ENCODE data around the gene HSDL2.
"Not testable (repeated sequence)": the region's sequence is repeated elsewhere in the genome, so short reads cannot be mapped to it uniquely, and the experiment has no call there.

The HSDL2 gene

DNA sequence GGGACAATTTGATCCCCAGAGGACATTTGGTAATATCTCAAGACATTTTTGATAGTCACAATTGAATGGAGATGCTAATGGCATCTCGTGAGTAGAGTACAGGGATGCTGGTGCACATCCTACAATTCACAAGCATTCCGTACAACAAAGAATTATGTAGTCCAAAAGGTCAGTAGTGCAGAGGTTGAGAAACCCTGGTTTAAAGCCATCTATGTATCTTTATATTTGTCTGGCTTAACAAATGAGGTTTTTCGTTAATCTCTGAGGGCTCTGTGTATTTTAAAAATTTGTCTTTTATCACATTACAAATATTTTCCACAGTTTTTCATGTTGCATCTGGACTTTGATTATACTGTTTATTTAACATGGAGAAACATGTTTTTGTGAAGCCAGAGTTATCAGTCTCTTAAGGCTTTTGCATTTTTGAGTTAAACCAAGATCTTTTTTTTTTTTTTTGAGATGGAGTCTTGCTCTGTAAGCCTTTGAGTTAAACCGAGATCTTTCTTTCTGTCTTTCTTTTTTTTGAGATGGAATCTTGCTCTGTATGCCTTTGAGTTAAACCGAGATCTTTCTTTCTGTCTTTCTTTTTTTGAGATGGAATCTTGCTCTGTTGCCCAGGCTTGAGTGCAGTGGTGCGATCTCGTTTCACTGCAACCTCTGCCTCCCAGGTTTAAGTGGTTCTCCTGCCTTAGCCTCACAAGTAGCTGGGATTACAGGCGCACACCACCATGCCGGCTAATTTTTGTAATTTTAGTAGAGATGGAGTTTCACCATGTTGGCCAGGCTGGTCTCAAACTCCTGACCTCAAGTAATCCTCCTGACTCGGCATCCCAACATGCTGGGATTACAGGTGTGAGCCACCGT, 2.8 kb downstream of the HSDL2 start:
- Histone ChIP-seq H3K27me3 (ENCODE audit: control insufficient read depth, insufficient read depth, low read length) (no peaks in the 10 kb centered on the region), H3K36me3 (ENCODE audit: control insufficient read depth, insufficient read depth, low read length) (no peaks in the 10 kb centered on the region), H3K4me3 (ENCODE audit: low read length) (no peak overlapping the region), H3K4me1 (ENCODE audit: control insufficient read depth, insufficient read depth, low read length) (peaks cover 15% of the 10 kb centered on the region), H3K9me3 (ENCODE audit: control insufficient read depth, low read length) (no peaks in the 10 kb centered on the region), H3K9ac (ENCODE audit: low read length) (no peak overlapping the region)

DNA sequence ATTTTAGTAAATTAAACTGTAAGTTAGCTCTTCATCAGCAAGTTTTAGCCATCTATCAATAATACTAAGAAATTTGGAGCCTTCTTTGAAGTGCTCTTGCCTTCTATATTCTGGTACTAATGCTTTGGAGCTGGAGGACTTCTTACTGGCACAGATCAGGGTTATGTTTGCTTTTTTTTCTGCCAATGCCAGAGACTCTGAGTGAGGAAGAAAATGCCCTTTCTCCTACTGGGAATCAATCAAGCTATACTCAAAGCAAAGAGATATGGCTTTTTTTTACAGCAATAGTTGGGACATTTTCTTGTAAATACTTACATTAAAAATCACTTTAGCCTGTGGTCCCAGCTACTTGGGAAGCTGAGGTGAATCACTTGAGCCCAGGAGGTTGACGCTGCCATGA, 4.3 kb downstream of the HSDL2 start:
- Histone ChIP-seq H3K9me3 (ENCODE audit: control insufficient read depth, low read length) (no peaks in the 10 kb centered on the region), H3K4me1 (ENCODE audit: control insufficient read depth, insufficient read depth, low read length) (peaks cover 5% of the 10 kb centered on the region), H3K4me3 (ENCODE audit: low read length) (no peak overlapping the region), H3K36me3 (ENCODE audit: control insufficient read depth, insufficient read depth, low read length) (no peaks in the 10 kb centered on the region), H3K27me3 (ENCODE audit: control insufficient read depth, insufficient read depth, low read length) (no peaks in the 10 kb centered on the region), H3K9ac (ENCODE audit: low read length) (no peak overlapping the region)

DNA sequence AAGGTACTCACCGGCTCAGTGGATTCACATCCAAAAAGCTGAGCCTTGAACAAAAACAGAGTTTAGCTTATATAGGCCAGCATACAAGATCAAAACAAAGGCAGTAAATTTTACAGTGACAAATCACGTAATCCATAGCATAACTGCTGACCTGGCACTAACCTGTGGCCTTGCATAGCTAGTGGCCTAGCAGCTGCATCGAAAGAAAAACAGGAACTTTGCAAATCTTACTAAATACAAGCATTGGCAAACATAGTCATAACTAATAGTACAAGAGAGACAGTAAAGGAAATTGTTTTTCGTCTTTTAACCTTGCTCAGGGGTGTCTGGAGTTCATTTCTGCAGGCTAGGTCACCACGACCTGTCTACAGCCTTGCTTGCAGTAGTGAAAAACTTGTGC, 4.8 kb downstream of the HSDL2 start:
- Histone ChIP-seq H3K27me3 (ENCODE audit: control insufficient read depth, insufficient read depth, low read length) (no peaks in the 10 kb centered on the region), H3K4me3 (ENCODE audit: low read length) (no peak overlapping the region), H3K9ac (ENCODE audit: low read length) (no peak overlapping the region), H3K9me3 (ENCODE audit: control insufficient read depth, low read length) (no peaks in the 10 kb centered on the region), H3K4me1 (ENCODE audit: control insufficient read depth, insufficient read depth, low read length) (peaks cover 5% of the 10 kb centered on the region), H3K36me3 (ENCODE audit: control insufficient read depth, insufficient read depth, low read length) (no peaks in the 10 kb centered on the region)

DNA sequence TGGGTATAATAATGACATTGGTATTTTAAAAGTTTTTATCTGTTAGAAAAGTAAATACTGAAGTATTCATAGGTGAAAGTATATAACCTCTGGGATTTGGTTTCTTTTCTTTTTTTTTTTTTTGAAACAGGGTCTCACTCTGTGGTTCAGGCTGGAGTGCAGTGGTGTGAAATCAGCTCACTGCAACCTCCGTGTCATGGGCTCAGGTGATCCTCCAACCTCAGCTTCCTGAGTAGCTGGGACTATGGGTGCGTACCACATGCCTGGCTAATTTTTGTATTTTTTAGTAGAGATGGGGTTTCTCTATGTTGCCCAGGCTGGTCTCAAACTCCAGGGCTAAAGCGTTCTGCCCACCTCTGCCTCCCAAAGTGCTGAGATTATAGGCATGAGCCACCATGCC, 7.2 kb downstream of the HSDL2 start:
- Histone ChIP-seq H3K4me1 (ENCODE audit: control insufficient read depth, insufficient read depth, low read length) (peaks cover 5% of the 10 kb centered on the region), H3K4me3 (ENCODE audit: low read length) (no peak overlapping the region)

DNA sequence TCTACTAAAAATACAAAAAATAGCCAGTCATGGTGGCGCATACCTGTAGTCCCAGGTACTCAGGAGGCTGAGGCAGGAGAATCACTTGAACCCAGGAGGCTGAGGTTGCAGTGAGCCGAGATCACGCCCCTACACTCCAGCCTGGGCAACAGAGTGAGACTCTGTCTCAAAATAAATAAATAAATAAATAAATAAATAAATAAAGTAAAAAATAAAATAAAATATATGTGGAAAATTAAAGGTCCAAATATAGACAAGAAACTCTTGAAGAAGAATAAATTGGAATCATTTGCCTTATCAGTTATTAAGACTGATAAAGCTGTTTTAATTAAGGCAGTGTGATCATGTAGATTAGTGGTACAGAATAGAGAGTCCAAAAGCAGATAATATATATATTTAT, 10.0 kb downstream of the HSDL2 start:
- not testable (repeated sequence) for H3K4me3 ChIP-seq (ENCODE audit: low read length); H3K27me3 ChIP-seq (ENCODE audit: control insufficient read depth, insufficient read depth, low read length); H3K36me3 ChIP-seq (ENCODE audit: control insufficient read depth, insufficient read depth, low read length); H3K9me3 ChIP-seq (ENCODE audit: control insufficient read depth, low read length); H3K4me1 ChIP-seq (ENCODE audit: control insufficient read depth, insufficient read depth, low read length); H3K9ac ChIP-seq (ENCODE audit: low read length)

More for the DNA sequence above, 7.2 kb downstream of the HSDL2 start:
- H3K27me3 ChIP-seq (ENCODE audit: control insufficient read depth, insufficient read depth, low read length) = no peaks in the 10 kb centered on the region
- no peak overlapping the region for H3K9ac ChIP-seq (ENCODE audit: low read length)
- H3K9me3 ChIP-seq (ENCODE audit: control insufficient read depth, low read length) = no peaks in the 10 kb centered on the region
- H3K36me3 ChIP-seq (ENCODE audit: control insufficient read depth, insufficient read depth, low read length) = no peaks in the 10 kb centered on the region

DNA sequence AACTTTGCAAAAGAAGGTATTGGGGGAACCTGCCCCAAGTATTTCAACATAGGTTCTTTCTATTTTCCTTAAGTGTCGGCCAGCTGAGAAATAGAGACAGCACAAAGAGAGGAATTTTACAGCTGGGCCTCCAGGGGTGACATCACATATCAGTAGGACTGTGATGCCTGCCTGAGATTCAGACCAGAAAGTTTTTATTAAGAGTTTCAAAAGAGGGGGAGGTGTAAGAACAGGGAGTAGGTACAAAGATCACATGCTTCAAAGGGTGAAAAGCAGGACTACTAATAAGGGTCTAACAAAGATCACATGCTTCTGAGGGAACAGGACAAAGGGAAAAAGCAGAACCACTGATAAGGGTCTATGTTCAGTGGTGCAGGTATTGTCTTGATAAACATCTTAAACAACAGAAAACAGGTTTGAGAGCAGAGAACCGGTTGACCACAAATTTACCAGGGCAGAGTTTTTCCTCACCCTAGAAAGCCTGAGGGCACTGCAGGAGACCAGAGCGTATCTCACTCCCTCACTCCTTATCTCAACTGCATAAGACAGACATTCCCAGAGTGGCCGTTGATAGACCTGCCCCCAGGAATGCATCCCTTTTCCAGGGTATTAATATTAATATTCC, 12.1 kb downstream of the HSDL2 start:
- not testable (repeated sequence) for H3K4me3 ChIP-seq (ENCODE audit: low read length); H3K27me3 ChIP-seq (ENCODE audit: control insufficient read depth, insufficient read depth, low read length); H3K4me1 ChIP-seq (ENCODE audit: control insufficient read depth, insufficient read depth, low read length); H3K9ac ChIP-seq (ENCODE audit: low read length); H3K9me3 ChIP-seq (ENCODE audit: control insufficient read depth, low read length); H3K36me3 ChIP-seq (ENCODE audit: control insufficient read depth, insufficient read depth, low read length)

DNA sequence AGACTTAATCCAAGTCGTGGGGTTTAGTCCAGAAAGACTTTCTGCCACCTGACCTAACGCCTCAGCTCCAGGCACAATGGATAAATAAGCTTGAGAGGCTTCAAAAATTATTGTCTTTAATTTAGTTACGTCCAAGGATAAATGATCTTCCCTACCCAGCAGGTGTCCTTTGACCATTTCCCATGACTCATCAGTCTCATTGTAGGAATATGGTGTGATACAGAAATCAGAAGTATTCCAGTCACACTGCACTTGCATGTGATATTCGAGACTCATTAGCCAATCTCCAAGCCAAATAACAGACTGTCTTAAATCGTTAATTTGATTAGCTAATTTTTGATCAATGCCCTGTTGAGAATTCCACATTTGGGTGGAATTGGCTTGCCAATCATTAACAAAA, 13.2 kb downstream of the HSDL2 start:
- H3K27me3 ChIP-seq (ENCODE audit: control insufficient read depth, insufficient read depth, low read length); H3K4me1 ChIP-seq (ENCODE audit: control insufficient read depth, insufficient read depth, low read length); H3K9ac ChIP-seq (ENCODE audit: low read length); H3K4me3 ChIP-seq (ENCODE audit: low read length); H3K9me3 ChIP-seq (ENCODE audit: control insufficient read depth, low read length); H3K36me3 ChIP-seq (ENCODE audit: control insufficient read depth, insufficient read depth, low read length): not testable (repeated sequence)

DNA sequence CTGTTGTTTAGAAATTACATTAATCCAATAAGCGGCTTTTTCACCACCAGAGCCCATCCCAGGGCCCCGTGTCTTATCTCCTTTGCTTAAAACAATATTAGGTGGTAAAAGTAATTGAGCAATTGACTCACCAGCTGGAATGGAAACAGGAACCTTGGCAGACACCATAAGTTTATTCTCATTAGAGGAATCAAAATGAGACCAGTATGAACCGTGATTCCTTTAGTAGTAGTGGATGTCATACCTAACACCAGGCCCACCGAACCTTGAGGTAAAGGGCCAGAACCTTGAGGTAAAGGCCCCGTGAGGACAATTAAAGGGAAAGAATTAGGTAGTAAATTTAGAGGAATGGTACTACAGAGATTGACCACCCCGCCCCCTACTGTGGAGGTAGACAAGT, 16.5 kb downstream of the HSDL2 start:
- Histone ChIP-seq H3K9me3 (ENCODE audit: control insufficient read depth, low read length) (no peaks in the 10 kb centered on the region), H3K9ac (ENCODE audit: low read length) (no peak overlapping the region), H3K36me3 (ENCODE audit: control insufficient read depth, insufficient read depth, low read length) (no peaks in the 10 kb centered on the region), H3K4me3 (ENCODE audit: low read length) (no peak overlapping the region), H3K27me3 (ENCODE audit: control insufficient read depth, insufficient read depth, low read length) (no peaks in the 10 kb centered on the region), H3K4me1 (ENCODE audit: control insufficient read depth, insufficient read depth, low read length) (no peaks in the 10 kb centered on the region)

DNA sequence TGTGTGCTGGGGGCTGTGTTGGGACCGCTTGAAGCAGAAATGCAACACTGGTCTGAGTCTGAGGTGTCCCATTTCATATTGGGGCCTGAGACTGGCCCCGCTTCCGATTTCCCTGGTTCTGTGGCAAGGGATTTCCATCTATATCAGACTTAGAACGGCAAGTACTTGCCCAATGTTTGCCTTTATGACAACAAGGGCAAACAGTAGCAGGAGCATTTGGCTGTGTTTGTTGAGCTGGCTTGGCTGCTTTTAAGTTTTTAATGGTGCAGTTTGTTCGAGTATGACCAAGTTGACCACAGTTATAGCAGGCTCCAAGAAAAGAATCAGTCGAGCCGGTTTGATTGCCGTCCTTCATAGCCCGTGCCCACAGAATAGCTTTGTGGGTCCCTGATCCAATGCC, 17.0 kb downstream of the HSDL2 start:
- no peaks in the 10 kb centered on the region for H3K9me3 ChIP-seq (ENCODE audit: control insufficient read depth, low read length)
- no peaks in the 10 kb centered on the region for H3K27me3 ChIP-seq (ENCODE audit: control insufficient read depth, insufficient read depth, low read length)
- H3K9ac ChIP-seq (ENCODE audit: low read length) = no peak overlapping the region
- H3K4me3 ChIP-seq (ENCODE audit: low read length) = no peak overlapping the region
- H3K4me1 ChIP-seq (ENCODE audit: control insufficient read depth, insufficient read depth, low read length) = no peaks in the 10 kb centered on the region
- no peaks in the 10 kb centered on the region for H3K36me3 ChIP-seq (ENCODE audit: control insufficient read depth, insufficient read depth, low read length)

DNA sequence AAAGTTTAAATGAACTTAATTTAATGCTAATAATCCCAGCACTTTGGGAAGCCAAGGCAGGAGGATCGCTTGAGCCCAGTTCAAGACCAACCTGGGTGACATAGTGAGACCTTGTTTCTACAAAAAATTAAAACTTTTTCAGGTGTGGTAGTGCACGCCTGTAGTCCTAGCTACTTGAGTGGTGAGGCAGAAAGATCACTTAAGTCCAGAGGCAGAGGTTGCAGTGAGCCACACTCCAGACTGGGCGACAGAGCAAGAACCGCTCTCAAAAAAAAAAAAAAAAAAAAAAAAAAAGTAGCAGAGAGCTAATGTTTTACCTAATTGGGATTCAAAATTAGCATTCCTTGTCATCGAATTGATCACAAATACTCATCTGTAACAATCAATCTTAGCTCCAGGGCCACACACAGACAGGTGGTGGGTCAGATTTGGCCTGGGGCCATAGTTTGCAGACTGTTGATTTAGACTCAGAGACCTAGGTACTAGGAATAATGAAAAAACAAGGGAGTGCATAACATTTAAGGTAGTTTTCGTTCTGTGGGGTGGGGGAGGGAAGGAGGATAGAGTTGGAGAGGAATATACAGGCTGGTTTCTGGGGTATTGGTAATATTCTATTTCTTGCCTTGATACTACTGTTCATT, 21.4 kb downstream of the HSDL2 start:
- Histone ChIP-seq H3K4me3 (ENCODE audit: low read length) (no peak overlapping the region), H3K9ac (ENCODE audit: low read length) (no peak overlapping the region), H3K36me3 (ENCODE audit: control insufficient read depth, insufficient read depth, low read length) (no peaks in the 10 kb centered on the region), H3K9me3 (ENCODE audit: control insufficient read depth, low read length) (no peaks in the 10 kb centered on the region), H3K4me1 (ENCODE audit: control insufficient read depth, insufficient read depth, low read length) (no peaks in the 10 kb centered on the region), H3K27me3 (ENCODE audit: control insufficient read depth, insufficient read depth, low read length) (no peaks in the 10 kb centered on the region)

DNA sequence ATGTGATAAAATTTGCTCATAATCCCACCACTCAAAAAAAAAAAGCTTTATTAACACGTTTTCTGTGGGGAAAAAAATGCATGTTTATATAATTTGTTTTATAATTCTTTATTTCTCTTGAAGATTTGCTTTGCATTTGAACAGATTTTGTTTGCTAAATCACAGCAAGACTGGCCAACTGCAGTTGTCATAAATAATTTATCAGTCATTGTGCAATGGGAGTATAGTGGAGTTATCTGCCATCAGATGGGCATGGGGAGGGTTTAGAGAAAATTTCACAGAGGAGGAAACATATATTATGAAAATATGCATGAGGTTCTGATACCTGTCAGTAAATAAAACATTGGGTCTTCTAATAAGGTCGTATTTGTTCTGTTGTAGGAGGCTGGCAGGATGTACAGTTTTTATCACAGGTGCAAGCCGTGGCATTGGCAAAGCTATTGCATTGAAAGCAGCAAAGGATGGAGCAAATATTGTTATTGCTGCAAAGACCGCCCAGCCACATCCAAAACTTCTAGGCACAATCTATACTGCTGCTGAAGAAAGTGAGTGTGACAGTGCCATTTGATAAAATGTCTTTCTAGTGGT, 23.8 kb downstream of the HSDL2 start:
- Histone ChIP-seq H3K27me3 (ENCODE audit: control insufficient read depth, insufficient read depth, low read length) (no peaks in the 10 kb centered on the region), H3K9me3 (ENCODE audit: control insufficient read depth, low read length) (no peaks in the 10 kb centered on the region), H3K4me3 (ENCODE audit: low read length) (no peak overlapping the region), H3K9ac (ENCODE audit: low read length) (no peak overlapping the region), H3K36me3 (ENCODE audit: control insufficient read depth, insufficient read depth, low read length) (no peaks in the 10 kb centered on the region), H3K4me1 (ENCODE audit: control insufficient read depth, insufficient read depth, low read length) (no peaks in the 10 kb centered on the region)

DNA sequence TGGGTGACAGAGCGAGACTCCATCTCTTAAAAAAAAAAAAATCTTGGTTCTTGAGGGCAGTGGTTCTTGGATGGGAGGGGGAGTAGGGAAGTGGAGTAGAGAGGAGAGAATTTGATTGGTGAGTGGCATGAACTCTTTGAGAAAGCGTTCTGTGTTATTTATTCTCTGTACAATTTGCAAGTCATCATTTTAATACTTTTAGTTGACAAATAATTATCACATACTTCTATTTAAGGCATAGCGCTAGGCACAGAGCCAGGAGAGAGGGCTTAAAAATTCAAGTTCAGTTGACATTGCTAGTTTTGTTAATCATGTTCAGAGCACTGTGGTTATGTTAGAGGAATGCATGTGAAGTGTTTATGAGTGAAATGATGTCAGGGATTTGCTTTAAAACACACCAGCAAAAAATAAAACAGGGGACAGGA, 24.6 kb downstream of the HSDL2 start:
- Histone ChIP-seq H3K27me3 (ENCODE audit: control insufficient read depth, insufficient read depth, low read length) (no peaks in the 10 kb centered on the region), H3K9me3 (ENCODE audit: control insufficient read depth, low read length) (no peaks in the 10 kb centered on the region), H3K4me1 (ENCODE audit: control insufficient read depth, insufficient read depth, low read length) (no peaks in the 10 kb centered on the region), H3K4me3 (ENCODE audit: low read length) (no peak overlapping the region), H3K9ac (ENCODE audit: low read length) (no peak overlapping the region), H3K36me3 (ENCODE audit: control insufficient read depth, insufficient read depth, low read length) (no peaks in the 10 kb centered on the region)
